Activated naive CD8-positive, alpha-beta T cell treated with anti-CD3 and anti-CD28 coated beads, Interleukin-2, amount 50 U/mL, for 24 hours (primary cell): ENCODE results near the gene KIF23.

Experiments
- ATAC-seq: fragments of 150-1000 bp; cut with Tn5 transposase; one replicate; pipeline ENCODE4 v1.10.0; 2021
- DNase-seq: peaks from one replicate; pipeline ENCODE4 v3.0.0; 2021
- H3K27ac Mint-ChIP-seq: one replicate; pipeline ENCODE4 v1.8.0; 2021; ENCODE audit warnings: mild to moderate bottlenecking, mixed read lengths
- H3K27me3 Mint-ChIP-seq: one replicate; pipeline ENCODE4 v1.8.0; 2021; ENCODE audit warnings: mixed read lengths
- H3K36me3 Mint-ChIP-seq: one replicate; pipeline ENCODE4 v1.8.0; 2021; ENCODE audit warnings: low read depth, mixed read lengths
- H3K4me1 Mint-ChIP-seq: one replicate; pipeline ENCODE4 v1.8.0; 2021; ENCODE audit warnings: mixed read lengths
- H3K4me3 Mint-ChIP-seq: one replicate; pipeline ENCODE4 v1.8.0; 2021; ENCODE audit warnings: mild to moderate bottlenecking, moderate library complexity, mixed read lengths
- H3K9me3 Mint-ChIP-seq: one replicate; pipeline ENCODE4 v1.8.0; 2021; ENCODE audit warnings: mixed read lengths

Gene KIF23

GRCh38 chr15:69493406-69493805 lies 79.3 kb downstream of the KIF23 start:
- H3K4me3 Mint-ChIP-seq, result no peak overlapping the region
- peaks cover 13% of the 10 kb centered on the region for H3K4me1 Mint-ChIP-seq
- H3K9me3 Mint-ChIP-seq, result no peaks in the 10 kb centered on the region

DNA sequence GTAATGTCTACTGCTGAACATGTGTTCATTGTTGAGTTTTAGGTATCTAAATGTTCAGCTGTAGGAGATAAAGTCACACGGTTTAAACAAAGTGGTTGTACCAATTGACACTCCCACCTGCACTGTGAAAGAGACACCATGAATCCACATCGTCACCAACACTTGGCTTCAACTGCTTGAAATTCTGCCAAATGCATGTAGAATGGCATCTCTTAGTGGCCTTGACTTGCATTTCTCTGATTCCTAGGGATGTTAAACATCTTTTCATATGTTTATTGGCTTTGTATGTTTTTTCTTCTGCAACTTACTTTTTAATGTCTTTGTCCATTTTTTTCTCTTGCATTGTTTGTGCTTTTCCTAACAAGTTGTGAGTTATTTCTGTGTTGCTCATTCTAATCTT lies 81.9 kb downstream of the KIF23 start:
- Mint-ChIP-seq H3K27ac (no peak overlapping the region), H3K36me3 (no peaks in the 10 kb centered on the region), H3K4me3 (no peak overlapping the region), H3K9me3 (no peaks in the 10 kb centered on the region), H3K27me3 (peaks cover 5% of the 10 kb centered on the region), H3K4me1 (peaks cover 13% of the 10 kb centered on the region)
- no peak for ATAC-seq
- no peak for DNase-seq

More at GRCh38 chr15:69493406-69493805, 79.3 kb downstream of the KIF23 start:
- H3K36me3 Mint-ChIP-seq, result no peaks in the 10 kb centered on the region
- ATAC-seq, result no peak
- H3K27ac Mint-ChIP-seq, result no peak overlapping the region
- DNase-seq, result no peak
- peaks cover 7% of the 10 kb centered on the region for H3K27me3 Mint-ChIP-seq

DNA sequence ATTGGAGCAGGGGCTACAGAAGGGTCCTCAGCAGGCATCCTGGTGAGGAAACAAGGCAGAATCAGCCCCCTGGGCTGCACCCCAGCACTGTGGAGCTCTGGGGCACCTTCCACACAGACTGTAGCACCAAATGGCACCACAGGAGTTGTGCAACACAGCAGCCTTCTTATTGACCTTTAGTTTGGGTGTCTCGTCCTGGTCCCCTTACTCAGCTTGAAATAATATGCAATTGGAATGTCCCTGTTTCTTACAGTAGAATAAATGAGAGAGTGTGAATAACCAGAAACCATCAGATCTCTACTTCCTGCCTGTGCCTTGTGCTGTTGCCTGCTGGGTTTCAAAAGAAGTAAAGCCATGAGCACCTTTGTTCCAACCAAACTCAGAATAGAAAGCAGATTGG lies 82.9 kb downstream of the KIF23 start:
- ATAC-seq, result peak; percentile 75
- no peak overlapping the region for H3K27ac Mint-ChIP-seq
- no peak overlapping the region for H3K4me3 Mint-ChIP-seq
- no peak for DNase-seq
- no peaks in the 10 kb centered on the region for H3K36me3 Mint-ChIP-seq
- peaks cover 13% of the 10 kb centered on the region for H3K4me1 Mint-ChIP-seq
- peaks cover 5% of the 10 kb centered on the region for H3K27me3 Mint-ChIP-seq
- no peaks in the 10 kb centered on the region for H3K9me3 Mint-ChIP-seq

- Mint-ChIP-seq H3K9me3 (no peaks in the 10 kb centered on the region), H3K27me3 (peaks cover 5% of the 10 kb centered on the region), H3K4me3 (no peak overlapping the region), H3K36me3 (no peaks in the 10 kb centered on the region), H3K4me1 (peaks cover 13% of the 10 kb centered on the region), H3K27ac (no peak overlapping the region)
- no peak for DNase-seq
- ATAC-seq, result peak; percentile 41
Measured at GRCh38 chr15:69497667-69498066, 83.5 kb downstream of the KIF23 start.
